ENCODE results near the gene GALK1. TPM values are rescaled to one million over a fixed set of nuclear protein-coding genes. Genes with fewer than 3 reads are reported as not detected.

The GALK1 gene
- total RNA-seq, 4 donors from 2014 or later: 20.6 to 31.0 (median 28.9) TPM

- H3K4me3 ChIP-seq (ENCODE audit: low read depth, poor library complexity, severe bottlenecking): no peak overlapping the region
- no peak for TF ChIP-seq CTCF (IDR thresholded peaks at IDR 0.05)
- TF ChIP-seq POLR2A (IDR thresholded peaks at IDR 0.05): no peak
- peak in 1 of 2 donors; percentile 70 for DNase-seq (ENCODE audit: low spot score in 2 of 2)
- WGBS, 2 donors: 73 to 75% methylated on average over 17 of the region's 17 CpGs
- intact Hi-C loops (cut with DNase I; ENCODE audit: low total_unique reads): loop anchor here (10.0 kb wide), 1 partner anchor 73 kb away; the partner anchor contains the start of gene UNC13D
These were observed 6.6 kb upstream of the GALK1 start for GRCh38 chr17:75771334-75772281.

GRCh38 chr17:75769536-75769935 is 4.5 kb upstream of the GALK1 start:
- 90 to 94% methylated on average over 3 of the region's 3 CpGs for WGBS, 2 donors
- no peak overlapping the region for H3K4me3 ChIP-seq (ENCODE audit: low read depth, poor library complexity, severe bottlenecking)
- intact Hi-C loops (cut with DNase I; ENCODE audit: low total_unique reads): no loop called here
- peak in 1 of 2 donors; percentile 74 for DNase-seq (ENCODE audit: low spot score in 2 of 2)
- TF ChIP-seq POLR2A (IDR thresholded peaks at IDR 0.05): no peak
- no peak for TF ChIP-seq CTCF (IDR thresholded peaks at IDR 0.05)

- TF ChIP-seq CTCF (IDR thresholded peaks at IDR 0.05) (no peak), POLR2A (IDR thresholded peaks at IDR 0.05) (no peak)
- no peak overlapping the region for H3K4me3 ChIP-seq (ENCODE audit: low read depth, poor library complexity, severe bottlenecking)
- 88 to 90% methylated on average over 8 of the region's 8 CpGs for WGBS, 2 donors
- peak in 1 of 2 donors; percentile 73 for DNase-seq (ENCODE audit: low spot score in 2 of 2)
- intact Hi-C loops (cut with DNase I; ENCODE audit: low total_unique reads): no loop called here
These were observed 2.9 kb upstream of the GALK1 start for GRCh38 chr17:75767881-75768280.

GRCh38 chr17:75765981-75766380 is 989 bp upstream of the GALK1 start:
- WGBS, 2 donors: 85 to 98% methylated on average over 4 of the region's 4 CpGs
- H3K4me3 ChIP-seq (ENCODE audit: low read depth, poor library complexity, severe bottlenecking): no peak overlapping the region
- no peak for TF ChIP-seq CTCF (IDR thresholded peaks at IDR 0.05)
- intact Hi-C loops (cut with DNase I; ENCODE audit: low total_unique reads): no loop called here
- DNase-seq (ENCODE audit: low spot score in 2 of 2): no peak

- intact Hi-C loops (cut with DNase I; ENCODE audit: low total_unique reads): no loop called here
- 11 to 20% methylated on average over 13 to 14 of the region's 14 CpGs for WGBS, 2 donors
- H3K4me3 ChIP-seq (ENCODE audit: low read depth, poor library complexity, severe bottlenecking): peak overlapping the region; percentile 53
- DNase-seq (ENCODE audit: low spot score in 2 of 2): no peak
- TF ChIP-seq POLR2A (IDR thresholded peaks at IDR 0.05) (no peak), CTCF (IDR thresholded peaks at IDR 0.05) (no peak)
These were observed 628 bp downstream of the GALK1 start for GRCh38 chr17:75764417-75764710.

All from lower leg skin (tissue), 4 donors.